ENCODE measurements around the gene PLEKHM3.

Gene PLEKHM3

DNA sequence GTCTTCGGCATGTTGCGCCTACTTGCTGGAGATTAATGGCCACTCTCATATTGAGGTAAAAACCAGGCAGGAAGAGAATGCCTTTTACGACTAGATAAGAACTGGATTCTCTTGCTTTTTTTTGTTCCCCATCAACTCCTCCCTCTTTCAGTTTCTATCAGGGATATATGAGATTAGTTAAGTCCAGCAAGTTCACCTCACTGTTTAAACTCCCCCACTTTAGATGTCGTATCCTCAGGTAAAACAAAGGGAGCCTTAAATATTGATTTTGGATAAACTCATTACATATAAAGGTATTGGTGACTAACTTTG is 98.4 kb downstream of the PLEKHM3 start (continued):
- TF ChIP-seq, protein P1, sequence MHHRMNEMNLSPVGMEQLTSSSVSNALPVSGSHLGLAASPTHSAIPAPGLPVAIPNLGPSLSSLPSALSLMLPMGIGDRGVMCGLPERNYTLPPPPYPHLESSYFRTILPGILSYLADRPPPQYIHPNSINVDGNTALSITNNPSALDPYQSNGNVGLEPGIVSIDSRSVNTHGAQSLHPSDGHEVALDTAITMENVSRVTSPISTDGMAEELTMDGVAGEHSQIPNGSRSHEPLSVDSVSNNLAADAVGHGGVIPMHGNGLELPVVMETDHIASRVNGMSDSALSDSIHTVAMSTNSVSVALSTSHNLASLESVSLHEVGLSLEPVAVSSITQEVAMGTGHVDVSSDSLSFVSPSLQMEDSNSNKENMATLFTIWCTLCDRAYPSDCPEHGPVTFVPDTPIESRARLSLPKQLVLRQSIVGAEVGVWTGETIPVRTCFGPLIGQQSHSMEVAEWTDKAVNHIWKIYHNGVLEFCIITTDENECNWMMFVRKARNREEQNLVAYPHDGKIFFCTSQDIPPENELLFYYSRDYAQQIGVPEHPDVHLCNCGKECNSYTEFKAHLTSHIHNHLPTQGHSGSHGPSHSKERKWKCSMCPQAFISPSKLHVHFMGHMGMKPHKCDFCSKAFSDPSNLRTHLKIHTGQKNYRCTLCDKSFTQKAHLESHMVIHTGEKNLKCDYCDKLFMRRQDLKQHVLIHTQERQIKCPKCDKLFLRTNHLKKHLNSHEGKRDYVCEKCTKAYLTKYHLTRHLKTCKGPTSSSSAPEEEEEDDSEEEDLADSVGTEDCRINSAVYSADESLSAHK (tag by site-specific recombination; IDR thresholded peaks at IDR 0.05), result 0 out of 2 replicates have a peak, but pooled peaks have one; percentile 22
- TF ChIP-seq ZNF114 (tag by site-specific recombination; IDR thresholded peaks at IDR 0.05), result no peak
- no peak for TF ChIP-seq ZNF658 (tag by site-specific recombination; IDR thresholded peaks at IDR 0.05)
- no peak for TF ChIP-seq ZNF768 (tag by site-specific recombination; IDR thresholded peaks at IDR 0.05)
- TF ChIP-seq, protein P2, sequence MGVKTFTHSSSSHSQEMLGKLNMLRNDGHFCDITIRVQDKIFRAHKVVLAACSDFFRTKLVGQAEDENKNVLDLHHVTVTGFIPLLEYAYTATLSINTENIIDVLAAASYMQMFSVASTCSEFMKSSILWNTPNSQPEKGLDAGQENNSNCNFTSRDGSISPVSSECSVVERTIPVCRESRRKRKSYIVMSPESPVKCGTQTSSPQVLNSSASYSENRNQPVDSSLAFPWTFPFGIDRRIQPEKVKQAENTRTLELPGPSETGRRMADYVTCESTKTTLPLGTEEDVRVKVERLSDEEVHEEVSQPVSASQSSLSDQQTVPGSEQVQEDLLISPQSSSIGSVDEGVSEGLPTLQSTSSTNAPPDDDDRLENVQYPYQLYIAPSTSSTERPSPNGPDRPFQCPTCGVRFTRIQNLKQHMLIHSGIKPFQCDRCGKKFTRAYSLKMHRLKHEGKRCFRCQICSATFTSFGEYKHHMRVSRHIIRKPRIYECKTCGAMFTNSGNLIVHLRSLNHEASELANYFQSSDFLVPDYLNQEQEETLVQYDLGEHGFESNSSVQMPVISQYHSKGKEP (tag by site-specific recombination; IDR thresholded peaks at IDR 0.05), result 0 out of 2 replicates have a peak, but pooled peaks have one; percentile 22
- no peak for TF ChIP-seq ZNF830 (tag by site-specific recombination; IDR thresholded peaks at IDR 0.05; ENCODE audit: low read depth)

DNA sequence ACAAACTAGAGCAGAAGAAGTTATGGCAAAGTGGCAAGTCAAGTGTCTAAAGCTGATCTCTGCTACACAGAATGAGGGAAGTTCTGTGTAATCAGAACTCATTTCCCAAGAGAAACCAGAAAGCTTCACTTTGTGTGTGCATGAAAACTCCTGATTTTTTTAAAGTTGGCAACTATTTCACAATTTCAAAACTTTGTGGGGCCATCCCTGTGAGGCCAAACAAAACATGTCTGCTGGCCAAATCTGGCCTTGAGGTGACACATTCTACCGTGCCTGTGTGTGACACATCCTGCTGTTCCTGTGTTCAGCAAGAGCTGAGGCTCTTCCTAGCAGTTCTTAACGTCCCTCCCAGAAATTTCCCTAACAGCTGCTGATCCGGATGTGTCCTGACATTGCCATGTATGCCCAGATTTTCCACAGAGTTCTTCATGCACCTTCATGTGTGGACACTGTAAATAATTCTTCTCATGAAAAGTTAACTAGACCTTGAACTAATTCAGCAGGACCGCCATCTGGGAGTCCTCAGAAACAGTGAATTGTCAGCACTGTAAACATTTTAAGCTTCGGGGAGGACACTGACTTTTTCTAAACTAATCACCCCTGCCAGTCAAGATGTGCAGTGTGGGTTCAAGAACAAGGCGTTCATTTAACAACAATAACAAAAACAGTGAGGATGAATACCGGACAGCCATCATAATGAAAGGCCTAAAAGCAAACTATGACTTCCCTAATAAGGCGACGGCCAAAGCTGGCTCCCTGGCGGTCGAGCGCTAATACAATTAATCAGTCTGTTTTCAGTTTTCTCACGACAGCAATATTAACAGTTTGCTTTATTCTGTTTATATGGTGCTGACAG is 99.0 kb downstream of the PLEKHM3 start:
- peaks cover 0 to 3% of the 10 kb centered on the region in 2 experiments; a peak in 1 of 3 replicates for H3K36me3 ChIP-seq (ENCODE audit: control insufficient read depth in 2 of 2, insufficient read depth in 1 of 2, low read length in 2 of 2)
- H3K9me3 ChIP-seq (ENCODE audit: control insufficient read depth, insufficient read depth, low read depth, low read length), result no peaks in the 10 kb centered on the region
- CTCF ChIA-PET, result no interaction called here
- POLR2A ChIA-PET, result no interaction called here
- peaks cover 28% of the 10 kb centered on the region for H3K4me1 ChIP-seq (ENCODE audit: control insufficient read depth, insufficient read depth, low read length)
- TF ChIP-seq ZNF10 (tag by site-specific recombination; IDR thresholded peaks at IDR 0.05), result peak; percentile 81
- peak; percentile 60; the same call in 1 of the 2 replicates for TF ChIP-seq ZNF341 (tag by site-specific recombination; IDR thresholded peaks at IDR 0.05; ENCODE audit: low read depth)
- no peak for TF ChIP-seq TRIM28 (IDR thresholded peaks at IDR 0.05; ENCODE audit: borderline replicate concordance, low read length)
- peak; percentile 77 for TF ChIP-seq SP7 (tag by site-specific recombination; IDR thresholded peaks at IDR 0.05)
- TF ChIP-seq, protein P3, sequence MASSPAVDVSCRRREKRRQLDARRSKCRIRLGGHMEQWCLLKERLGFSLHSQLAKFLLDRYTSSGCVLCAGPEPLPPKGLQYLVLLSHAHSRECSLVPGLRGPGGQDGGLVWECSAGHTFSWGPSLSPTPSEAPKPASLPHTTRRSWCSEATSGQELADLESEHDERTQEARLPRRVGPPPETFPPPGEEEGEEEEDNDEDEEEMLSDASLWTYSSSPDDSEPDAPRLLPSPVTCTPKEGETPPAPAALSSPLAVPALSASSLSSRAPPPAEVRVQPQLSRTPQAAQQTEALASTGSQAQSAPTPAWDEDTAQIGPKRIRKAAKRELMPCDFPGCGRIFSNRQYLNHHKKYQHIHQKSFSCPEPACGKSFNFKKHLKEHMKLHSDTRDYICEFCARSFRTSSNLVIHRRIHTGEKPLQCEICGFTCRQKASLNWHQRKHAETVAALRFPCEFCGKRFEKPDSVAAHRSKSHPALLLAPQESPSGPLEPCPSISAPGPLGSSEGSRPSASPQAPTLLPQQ (tag by site-specific recombination; IDR thresholded peaks at IDR 0.05), result 0 out of 2 replicates have a peak, but pooled peaks have one; percentile 45
- H3K4me3 ChIP-seq (ENCODE audit: low read depth, low read length), result no peak overlapping the region
- no peak overlapping the region; the same call in 1 of the 2 replicates for H3K27ac ChIP-seq (ENCODE audit: extremely low read depth, low read depth, low read length)

DNA sequence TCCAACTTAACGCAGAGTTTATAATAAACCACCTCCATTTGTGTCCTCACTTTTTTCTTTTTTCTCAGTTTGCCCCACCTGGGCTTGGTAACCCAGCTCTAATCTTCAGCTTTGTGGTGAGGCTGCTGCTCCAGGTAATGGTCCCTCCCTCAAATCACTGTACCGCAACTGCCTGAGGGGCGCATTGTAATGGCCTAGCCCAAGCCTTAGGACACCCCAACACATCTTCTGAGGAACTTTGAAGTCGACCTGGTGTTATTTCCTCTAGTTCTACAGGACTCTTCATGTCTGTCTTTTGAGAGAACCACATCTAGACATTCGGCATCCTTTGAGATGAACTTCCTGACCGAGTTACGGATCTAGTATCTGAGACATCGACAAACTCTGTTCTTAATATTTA is 99.7 kb downstream of the PLEKHM3 start:
- Histone ChIP-seq H3K36me3 (ENCODE audit: control insufficient read depth in 2 of 2, insufficient read depth in 1 of 2, low read length in 2 of 2) (peaks cover 0 to 3% of the 10 kb centered on the region in 2 experiments; a peak in 1 of 3 replicates), H3K27ac (ENCODE audit: extremely low read depth, low read depth, low read length) (no peak overlapping the region), H3K4me3 (ENCODE audit: low read depth, low read length) (no peak overlapping the region), H3K4me1 (ENCODE audit: control insufficient read depth, insufficient read depth, low read length) (peaks cover 25% of the 10 kb centered on the region), H3K9me3 (ENCODE audit: control insufficient read depth, insufficient read depth, low read depth, low read length) (no peaks in the 10 kb centered on the region)
- POLR2A ChIA-PET, result no interaction called here
- CTCF ChIA-PET, result no interaction called here
- TF ChIP-seq ZNF146 (tag by site-specific recombination; IDR thresholded peaks at IDR 0.05) (no peak), REPIN1 (tag by site-specific recombination; IDR thresholded peaks at IDR 0.05; ENCODE audit: low read depth) (no peak), ZNF404 (tag by site-specific recombination; IDR thresholded peaks at IDR 0.05) (no peak), ZNF664 (tag by site-specific recombination; IDR thresholded peaks at IDR 0.05) (no peak), ZIC2 (tag by site-specific recombination; IDR thresholded peaks at IDR 0.05) (no peak), ZNF76 (tag by site-specific recombination; IDR thresholded peaks at IDR 0.05; ENCODE audit: borderline replicate concordance, low read depth) (no peak), SP2 (tag by site-specific recombination; IDR thresholded peaks at IDR 0.05) (no peak), ZNF24 (tag by site-specific recombination; IDR thresholded peaks at IDR 0.05) (no peak), ZNF707 (tag by site-specific recombination; IDR thresholded peaks at IDR 0.05) (no peak), ZBTB21 (tag by site-specific recombination; IDR thresholded peaks at IDR 0.05) (no peak), ZNF175 (tag by site-specific recombination; IDR thresholded peaks at IDR 0.05) (no peak)
- TF ChIP-seq, protein P4, sequence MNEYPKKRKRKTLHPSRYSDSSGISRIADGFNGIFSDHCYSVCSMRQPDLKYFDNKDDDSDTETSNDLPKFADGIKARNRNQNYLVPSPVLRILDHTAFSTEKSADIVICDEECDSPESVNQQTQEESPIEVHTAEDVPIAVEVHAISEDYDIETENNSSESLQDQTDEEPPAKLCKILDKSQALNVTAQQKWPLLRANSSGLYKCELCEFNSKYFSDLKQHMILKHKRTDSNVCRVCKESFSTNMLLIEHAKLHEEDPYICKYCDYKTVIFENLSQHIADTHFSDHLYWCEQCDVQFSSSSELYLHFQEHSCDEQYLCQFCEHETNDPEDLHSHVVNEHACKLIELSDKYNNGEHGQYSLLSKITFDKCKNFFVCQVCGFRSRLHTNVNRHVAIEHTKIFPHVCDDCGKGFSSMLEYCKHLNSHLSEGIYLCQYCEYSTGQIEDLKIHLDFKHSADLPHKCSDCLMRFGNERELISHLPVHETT (tag by site-specific recombination; IDR thresholded peaks at IDR 0.05), result no peak
- TF ChIP-seq, protein P5, sequence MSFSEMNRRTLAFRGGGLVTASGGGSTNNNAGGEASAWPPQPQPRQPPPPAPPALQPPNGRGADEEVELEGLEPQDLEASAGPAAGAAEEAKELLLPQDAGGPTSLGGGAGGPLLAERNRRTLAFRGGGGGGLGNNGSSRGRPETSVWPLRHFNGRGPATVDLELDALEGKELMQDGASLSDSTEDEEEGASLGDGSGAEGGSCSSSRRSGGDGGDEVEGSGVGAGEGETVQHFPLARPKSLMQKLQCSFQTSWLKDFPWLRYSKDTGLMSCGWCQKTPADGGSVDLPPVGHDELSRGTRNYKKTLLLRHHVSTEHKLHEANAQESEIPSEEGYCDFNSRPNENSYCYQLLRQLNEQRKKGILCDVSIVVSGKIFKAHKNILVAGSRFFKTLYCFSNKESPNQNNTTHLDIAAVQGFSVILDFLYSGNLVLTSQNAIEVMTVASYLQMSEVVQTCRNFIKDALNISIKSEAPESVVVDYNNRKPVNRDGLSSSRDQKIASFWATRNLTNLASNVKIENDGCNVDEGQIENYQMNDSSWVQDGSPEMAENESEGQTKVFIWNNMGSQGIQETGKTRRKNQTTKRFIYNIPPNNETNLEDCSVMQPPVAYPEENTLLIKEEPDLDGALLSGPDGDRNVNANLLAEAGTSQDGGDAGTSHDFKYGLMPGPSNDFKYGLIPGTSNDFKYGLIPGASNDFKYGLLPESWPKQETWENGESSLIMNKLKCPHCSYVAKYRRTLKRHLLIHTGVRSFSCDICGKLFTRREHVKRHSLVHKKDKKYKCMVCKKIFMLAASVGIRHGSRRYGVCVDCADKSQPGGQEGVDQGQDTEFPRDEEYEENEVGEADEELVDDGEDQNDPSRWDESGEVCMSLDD (tag by site-specific recombination; IDR thresholded peaks at IDR 0.05), result no peak
